K562 (cell line): ENCODE measurements around the gene RNMT. TPM values are rescaled to one million over a fixed set of nuclear protein-coding genes. Genes with fewer than 3 reads are reported as not detected.

Source experiments
- ATAC-seq: fragments of 200-7000 bp; cut with Tn5 transposase; 3 replicates; pipeline ENCODE4 v1.9.1; 2020; ENCODE audit warnings: moderate library complexity
- BruUV-seq: library from RNA; stranded (reverse); fragments of 400-500 nt; replicated peaks from 2 replicates; lab custom pipeline; 2021; lab: Mats Ljungman, UMichigan
- CTCF ChIA-PET: fragments of 300-600 bp; formaldehyde crosslinking; extraction: SDS; loops from one replicate; lab custom pipeline; 2021; ENCODE audit warnings: low intra/inter-chr PET ratio; lab: Yijun Ruan, JAX
- POLR2A ChIA-PET: fragments of 300-600, 350-650 bp; sonication (Branson Sonifier 250); formaldehyde crosslinking; extraction: SDS; loops from one replicate; lab custom pipeline; 2021; ENCODE audit warnings: antibody characterized with exemption, inconsistent platforms; lab: Yijun Ruan, JAX
- DNase-seq, 4 experiments: peaks; one replicate each; pipeline versions ENCODE4 v3.0.0 to v3.0.0-alpha.2; 2011 to 2018; ENCODE audit warnings: low spot score in 3 of 4, mixed read lengths in 3 of 4; ENCODE audit errors: extremely low read depth in 1 of 4
- FAIRE-seq: peaks from 2 replicates; lab custom pipeline; 2011; peaks lifted over from hg19 to GRCh38; lab: Jason Lieb, UNC
- H2AFZ ChIP-seq: 2 replicates; pipeline ENCODE4 v1.6.0; 2011; ENCODE audit warnings: low read depth, low read length, control low read depth, inconsistent platforms
- H3K27ac ChIP-seq: fragments of 200-600 bp; 3 replicates; pipeline ENCODE4 v1.8.0; 2011; ENCODE audit warnings: low read depth, mild to moderate bottlenecking, control low read depth, inconsistent platforms, low read length, moderate library complexity, mixed read lengths; ENCODE audit errors: extremely low read depth
- H3K27me3 ChIP-seq, 2 experiments: fragments of 300-600 bp in 1 of 2; 2 replicates in 1 of 2; 3 replicates in 1 of 2; pipeline versions ENCODE4 v1.6.0 to v1.8.0; 2011; ENCODE audit warnings: inconsistent platforms in 2 of 2, low read length in 2 of 2, mild to moderate bottlenecking in 1 of 2, mixed read lengths in 1 of 2, moderate library complexity in 1 of 2; ENCODE audit not compliant: control insufficient read depth in 2 of 2, insufficient read depth in 2 of 2
- H3K36me3 ChIP-seq: fragments of 300-600 bp; 3 replicates; pipeline ENCODE4 v1.8.0; 2011; ENCODE audit warnings: mild to moderate bottlenecking, low read length, inconsistent platforms; ENCODE audit not compliant: control insufficient read depth, insufficient read depth
- H3K4me1 ChIP-seq, 2 experiments: fragments of 200-600 bp in 1 of 2; replicated peaks in 1 of 2; 2 replicates in 1 of 2; 3 replicates in 1 of 2; pipeline versions ENCODE4 v1.5.1 to v1.8.0; 2011; ENCODE audit warnings: inconsistent platforms in 2 of 2, low read length in 2 of 2, mild to moderate bottlenecking in 1 of 2, mixed read lengths in 1 of 2, moderate library complexity in 1 of 2; ENCODE audit not compliant: control insufficient read depth in 2 of 2, insufficient read depth in 2 of 2
- H3K4me2 ChIP-seq: 2 replicates; pipeline ENCODE4 v1.6.1; 2011; ENCODE audit warnings: low read length, control low read depth, inconsistent platforms, mixed read lengths; ENCODE audit not compliant: insufficient read depth
- H3K4me3 ChIP-seq: fragments of 200-600 bp; sonication (generic), shearing (Covaris generic); 2 replicates; pipeline ENCODE4 v1.5.1; 2016; ENCODE audit warnings: control low read depth, inconsistent platforms
- H3K79me2 ChIP-seq: fragments of 200-600 bp; 3 replicates; pipeline ENCODE4 v1.8.0; 2011; ENCODE audit warnings: low read length, inconsistent platforms; ENCODE audit not compliant: control insufficient read depth, insufficient read depth
- H3K9ac ChIP-seq, 2 experiments: 2 replicates each; pipeline versions ENCODE4 v1.6.0 to v1.6.1; 2011; ENCODE audit warnings: low read depth in 2 of 2, low read length in 2 of 2, control low read depth in 1 of 2, inconsistent platforms in 1 of 2, mild to moderate bottlenecking in 1 of 2, mixed read lengths in 1 of 2; ENCODE audit not compliant: insufficient read depth in 1 of 2
- H3K9me1 ChIP-seq: one replicate; pipeline ENCODE4 v1.6.0; 2011; ENCODE audit warnings: inconsistent platforms, mild to moderate bottlenecking, low read length, moderate library complexity; ENCODE audit not compliant: control insufficient read depth, insufficient read depth
- H3K9me3 ChIP-seq: replicated peaks from 2 replicates; pipeline ENCODE4 v1.5.1; 2011; ENCODE audit warnings: low read depth, low read length, inconsistent platforms; ENCODE audit not compliant: control insufficient read depth, insufficient read depth
- H4K20me1 ChIP-seq: replicated peaks from 2 replicates; pipeline ENCODE4 v1.6.1; 2011; ENCODE audit warnings: low read length, inconsistent platforms, mixed read lengths; ENCODE audit not compliant: control insufficient read depth, insufficient read depth
- CREB1 ChIP-seq, 2 experiments: sonication (generic) in 1 of 2; formaldehyde crosslinking in 1 of 2; IDR thresholded peaks; 2 replicates each; pipeline versions ENCODE4 v1.6.1 to v1.8.0; 2012 to 2022; ENCODE audit warnings: inconsistent platforms in 1 of 2, mild to moderate bottlenecking in 1 of 2, missing genetic modification reagents in 1 of 2, moderate library complexity in 1 of 2
- CREBBP ChIP-seq: IDR thresholded peaks from one replicate; pipeline ENCODE4 v1.6.1; 2012; ENCODE audit warnings: low read depth, mild to moderate bottlenecking, control low read depth, inconsistent platforms, low read length
- E2F3 ChIP-seq: fragments of 250-450 bp; sonication (Bioruptor Pico); IDR thresholded peaks from 2 replicates; pipeline ENCODE4 v1.4.0; 2020; ENCODE audit warnings: mild to moderate bottlenecking
- HCFC1 ChIP-seq: IDR thresholded peaks from 2 replicates; pipeline ENCODE4 v1.6.1; 2012; ENCODE audit warnings: low read depth, low read length, improper control_type of control experiment
- HMGN3 ChIP-seq: IDR thresholded peaks from 2 replicates; pipeline ENCODE4 v1.6.1; 2011; ENCODE audit warnings: borderline replicate concordance, low read depth, mild to moderate bottlenecking, mixed read lengths, low read length; ENCODE audit not compliant: insufficient read length; ENCODE audit errors: extremely low read depth
- LCOR ChIP-seq: sonication (generic); formaldehyde crosslinking; IDR thresholded peaks from 2 replicates; pipeline ENCODE4 v1.8.0; 2022; ENCODE audit warnings: mild to moderate bottlenecking, missing genetic modification reagents
- NCOA4 ChIP-seq: fragments of 450-650 bp; IDR thresholded peaks from 2 replicates; pipeline ENCODE4 v1.6.1; 2018; ENCODE audit warnings: mild to moderate bottlenecking; ENCODE audit not compliant: partially characterized antibody
- NFE2 ChIP-seq: IDR thresholded peaks from 2 replicates; pipeline ENCODE4 v1.6.1; 2014; ENCODE audit warnings: antibody characterized with exemption, low read depth
- NR1H2 ChIP-seq: sonication (generic); formaldehyde crosslinking; IDR thresholded peaks from 2 replicates; pipeline ENCODE4 v1.4.0; 2020; ENCODE audit warnings: mild to moderate bottlenecking, missing genetic modification reagents
- PPARD ChIP-seq: fragments of 250-450 bp; sonication (Bioruptor Pico); IDR thresholded peaks from 2 replicates; pipeline ENCODE4 v1.8.0; 2022; ENCODE audit warnings: inconsistent platforms, mild to moderate bottlenecking, moderate library complexity
- PTTG1 ChIP-seq: fragments of 450-650 bp; IDR thresholded peaks from 2 replicates; pipeline ENCODE4 v1.6.1; 2016; ENCODE audit warnings: low read depth, mild to moderate bottlenecking, missing genetic modification characterization, missing compliant biosample characterization
- SIX5 ChIP-seq, 2 experiments: IDR thresholded peaks; 2 replicates each; pipeline ENCODE4 v1.6.1; 2011; ENCODE audit warnings: low read length in 2 of 2, borderline replicate concordance in 1 of 2, low read depth in 1 of 2, mild to moderate bottlenecking in 1 of 2, moderate library complexity in 1 of 2; ENCODE audit not compliant: insufficient read depth in 1 of 2
- STAG1 ChIP-seq: sonication (generic); formaldehyde crosslinking; IDR thresholded peaks from 2 replicates; pipeline ENCODE4 v1.5.0; 2020; ENCODE audit warnings: missing genetic modification reagents, borderline replicate concordance
- ZNF165 ChIP-seq: fragments of 250-450 bp; sonication (Bioruptor Pico); IDR thresholded peaks from 2 replicates; pipeline ENCODE4 v1.4.0; 2020; ENCODE audit warnings: borderline replicate concordance
- ZNF23 ChIP-seq: fragments of 250-450 bp; sonication (Bioruptor Pico); IDR thresholded peaks from 2 replicates; pipeline ENCODE4 v1.4.0; 2020; ENCODE audit warnings: mild to moderate bottlenecking
- ZNF384 ChIP-seq: IDR thresholded peaks from 2 replicates; pipeline ENCODE4 v1.6.1; 2012; ENCODE audit warnings: low read depth, low read length, improper control_type of control experiment
- WGBS: fragments of 100-300 bp; shearing (Covaris generic); methylation state at CpG from one replicate; pipeline ENCODE4 v1.1.6; 2016; ENCODE audit warnings: low coverage, mixed read lengths; ENCODE audit not compliant: insufficient coverage; ENCODE audit errors: missing lambda C conversion rate; 5-methylcytosine and 5-hydroxymethylcytosine counted together
- in situ Hi-C: fragments of 300-500 bp; cut with MboI; formaldehyde crosslinking; loops from 4 replicates; pipeline ENCODE4 v1.15.0; 2018; ENCODE audit warnings: inconsistent platforms, mixed read lengths
- intact Hi-C: fragments of 100-400 bp; cut with micrococcal nuclease; formaldehyde crosslinking; loops from 2 replicates; pipeline ENCODE4 v1.14.2; 2022
- polyA plus RNA-seq, 8 experiments: library from polyadenylated mRNA; depleted of rRNA in 4 of 8; stranded (reverse) in 5 of 8; unstranded in 3 of 8; fragments of >200 nt; fragmentation: Nextera tagmentation in 2 of 8; fragmentation: Illumina TruSeq in 1 of 8; extraction: Ambion mirVana in 2 of 8; extraction: Trizol in 1 of 8; gene quantifications; 2 replicates each; pipeline versions ENCODE4 v1.2.1 to v1.2.3, GENCODE V29; 2011 to 2014; ENCODE audit warnings: inconsistent platforms in 1 of 8, missing spikeins in 1 of 8
- total RNA-seq, 7 experiments: library from RNA; depleted of rRNA in 6 of 7; stranded (reverse); fragments of >200 nt in 6 of 7; fragmentation: Illumina TruSeq in 2 of 7; extraction: Trizol in 2 of 7; gene quantifications; 2 replicates each; pipeline versions ENCODE4 v1.2.1 to v1.2.3, GENCODE V29; 2011 to 2021; ENCODE audit warnings: low replicate concordance in 1 of 7
- TF ChIP-seq, protein P1 (sequence below): fragments of 450-650 bp; IDR thresholded peaks from 2 replicates; pipeline ENCODE4 v1.6.1; 2014; ENCODE audit warnings: low read depth, mild to moderate bottlenecking, moderate library complexity, borderline replicate concordance

RNMT gene
- total and polyA plus RNA-seq, 9 of the 15 experiments (the other 6 are each of a cell fraction or from before 2014, with no cell fraction given) = 20.2 to 63.4 (median 34.1) TPM

DNA sequence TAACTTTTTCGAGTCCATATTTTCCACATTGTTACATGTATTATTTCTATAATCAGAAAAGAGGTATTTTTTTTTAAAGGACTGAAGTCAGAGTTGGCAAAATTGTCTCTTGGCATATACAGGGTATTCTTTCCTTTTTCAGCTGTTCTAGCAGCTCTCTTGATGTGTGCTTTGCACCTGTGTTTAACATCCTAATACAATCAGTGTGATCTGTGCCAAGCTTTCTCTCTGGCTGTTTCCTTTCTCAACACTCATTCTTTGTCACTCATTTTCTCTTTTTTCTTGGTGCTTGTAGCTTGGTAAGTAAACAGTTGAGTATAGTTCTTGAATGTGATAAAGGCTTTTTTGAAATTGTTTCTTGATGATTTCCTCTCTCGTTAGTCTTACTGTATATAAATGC is 9.2 kb downstream of the RNMT start:
- no peak for TF ChIP-seq HCFC1
- TF ChIP-seq ZNF23 (CRISPR knock-in tag) = no peak
- no peak for TF ChIP-seq NFE2
- TF ChIP-seq HMGN3 = no peak
- TF ChIP-seq ZNF384 = no peak
- no peak for TF ChIP-seq PPARD (CRISPR knock-in tag)
- no peak for TF ChIP-seq CREBBP
- TF ChIP-seq NCOA4 = no peak
- TF ChIP-seq SIX5 (IDR thresholded peaks at IDR 0.05; ENCODE audit: borderline replicate concordance in 1 of 2, insufficient read depth in 1 of 2, low read depth in 1 of 2, low read length in 2 of 2) = no peak
- no peak for TF ChIP-seq NR1H2 (CRISPR knock-in tag)
- no peak for TF ChIP-seq PTTG1 (tag)
- TF ChIP-seq CREB1 (IDR thresholded peaks at IDR 0.05) = no peak
- no peak for TF ChIP-seq CREB1 (CRISPR knock-in tag; IDR thresholded peaks at IDR 0.05)
- TF ChIP-seq ZNF165 (CRISPR knock-in tag) = no peak
- no peak for TF ChIP-seq E2F3
- no peak for TF ChIP-seq LCOR (CRISPR knock-in tag)
- no peak for TF ChIP-seq STAG1
- TF ChIP-seq, protein P1, sequence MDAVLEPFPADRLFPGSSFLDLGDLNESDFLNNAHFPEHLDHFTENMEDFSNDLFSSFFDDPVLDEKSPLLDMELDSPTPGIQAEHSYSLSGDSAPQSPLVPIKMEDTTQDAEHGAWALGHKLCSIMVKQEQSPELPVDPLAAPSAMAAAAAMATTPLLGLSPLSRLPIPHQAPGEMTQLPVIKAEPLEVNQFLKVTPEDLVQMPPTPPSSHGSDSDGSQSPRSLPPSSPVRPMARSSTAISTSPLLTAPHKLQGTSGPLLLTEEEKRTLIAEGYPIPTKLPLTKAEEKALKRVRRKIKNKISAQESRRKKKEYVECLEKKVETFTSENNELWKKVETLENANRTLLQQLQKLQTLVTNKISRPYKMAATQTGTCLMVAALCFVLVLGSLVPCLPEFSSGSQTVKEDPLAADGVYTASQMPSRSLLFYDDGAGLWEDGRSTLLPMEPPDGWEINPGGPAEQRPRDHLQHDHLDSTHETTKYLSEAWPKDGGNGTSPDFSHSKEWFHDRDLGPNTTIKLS = no peak
- ChIA-PET POLR2A (interaction anchor here (0.6 to 1.6 kb wide), 2 partner anchors 9 to 59 kb away, joined by 3 read pairs; partner anchors contain the start of genes FAM210A and RNMT), CTCF (no interaction called here)
- Histone ChIP-seq H3K9ac (no peak overlapping the region), H3K27me3 (no peaks in the 10 kb centered on the region), H2AFZ (no peak overlapping the region), H3K4me2 (no peak overlapping the region), H4K20me1 (no peaks in the 10 kb centered on the region), H3K27ac (no peak overlapping the region), H3K36me3 (peaks cover 87% of the 10 kb centered on the region), H3K4me1 (no peaks in the 10 kb centered on the region), H3K79me2 (peaks cover 12% of the 10 kb centered on the region), H3K4me3 (no peak overlapping the region), H3K9me3 (no peaks in the 10 kb centered on the region), H3K9me1 (no peaks in the 10 kb centered on the region)
- 92% methylated on average over 2 of the region's 2 CpGs for WGBS
- no TSS peak for BruUV-seq
- intact Hi-C loops (no loop called here), in situ Hi-C loops (no loop called here)
- FAIRE-seq (no peak), DNase-seq (no peak), ATAC-seq (no peak)
